Left ventricle myocardium superior (tissue), 1 donor: ENCODE results near the gene HIF1AN. TPM values are rescaled to one million over a fixed set of nuclear protein-coding genes. Genes with fewer than 3 reads are reported as not detected.
A peak's percentile ranks its signal among the peaks of the same experiment; 100 is the strongest.

Experiments
- ATAC-seq: fragments of 200-7000 bp; cut with Tn5 transposase; one replicate; pipeline ENCODE4 v1.9.1; 2020; ENCODE audit warnings: mild to moderate bottlenecking, moderate library complexity
- DNase-seq: peaks from one replicate; pipeline ENCODE4 v3.0.0-alpha.2; 2020
- intact Hi-C: fragments of 100-400 bp; cut with micrococcal nuclease; formaldehyde crosslinking; loops from one replicate; pipeline ENCODE4 v1.11.0; 2022
- total RNA-seq: library from RNA; stranded (reverse); fragmentation: NEBNext Ultra II Directional; extraction: Animal tissue kit (Norgen Biotek cat#: 25700); gene quantifications from one replicate; pipeline ENCODE4 v1.2.1, GENCODE V29; 2021
- donor health status: DM: no; HTN: yes; CAD: no; lungs with severe emphysema.

Gene HIF1AN
- total RNA-seq, 1 donor from 2014 or later = 54.6 TPM

- DNase-seq = peak; percentile 71
- peak; percentile 90 for ATAC-seq
- intact Hi-C loops = no loop called here
These were observed 16.3 kb upstream of the HIF1AN start, which contains the start of gene SEC31B for GRCh38 chr10:100519311-100520051. Gene SEC31B (minus strand): TSS chr10:100519861. CDS start chr10:100516952, 2,909 bp downstream.

- ATAC-seq = no peak
- no peak for DNase-seq
- intact Hi-C loops = no loop called here
These were observed 14.9 kb upstream of the HIF1AN start for GRCh38 chr10:100520811-100521210.

GRCh38 chr10:100522107-100522801 is 13.5 kb upstream of the HIF1AN start:
- ATAC-seq = no peak
- DNase-seq = no peak
- intact Hi-C loops = no loop called here

GRCh38 chr10:100522945-100523344 is 12.8 kb upstream of the HIF1AN start:
- DNase-seq = no peak
- ATAC-seq = no peak
- intact Hi-C loops = no loop called here

- no peak for ATAC-seq
- no peak for DNase-seq
- intact Hi-C loops = no loop called here
These were observed 11.5 kb upstream of the HIF1AN start for GRCh38 chr10:100524206-100524605.

- intact Hi-C loops = no loop called here
- ATAC-seq = no peak
These were observed 11.1 kb upstream of the HIF1AN start for GRCh38 chr10:100524638-100525037.

GRCh38 chr10:100528123-100528886 is 7.4 kb upstream of the HIF1AN start:
- ATAC-seq (no peak), DNase-seq (no peak)
- intact Hi-C loops = no loop called here

More at GRCh38 chr10:100524638-100525037, 11.1 kb upstream of the HIF1AN start:
- no peak for DNase-seq

- ATAC-seq (peak; percentile 15), DNase-seq (no peak)
- intact Hi-C loops = no loop called here
These were observed 6.7 kb upstream of the HIF1AN start for GRCh38 chr10:100528921-100529474.

- peak; percentile 96 for ATAC-seq
- intact Hi-C loops = no loop called here
- peak; percentile 93 for DNase-seq
These were observed 6.1 kb upstream of the HIF1AN start, which contains the start of gene NDUFB8 for GRCh38 chr10:100529475-100530298. Gene NDUFB8 (minus strand): TSS chr10:100529871. CDS start chr10:100529851, 20 bp downstream.

GRCh38 chr10:100531761-100532160 is 4.0 kb upstream of the HIF1AN start:
- no peak for ATAC-seq
- DNase-seq = no peak
- intact Hi-C loops = no loop called here

- DNase-seq (no peak), ATAC-seq (no peak)
- intact Hi-C loops = no loop called here
These were observed 1.0 kb upstream of the HIF1AN start for GRCh38 chr10:100534726-100535125.

GRCh38 chr10:100535338-100535714 is 417 bp upstream of the HIF1AN start:
- intact Hi-C loops = no loop called here
- ATAC-seq = no peak
- no peak for DNase-seq

GRCh38 chr10:100537475-100537874 is 1.7 kb downstream of the HIF1AN start:
- intact Hi-C loops = no loop called here
- ATAC-seq (no peak), DNase-seq (no peak)

- no peak for DNase-seq
- ATAC-seq = no peak
- intact Hi-C loops = no loop called here
These were observed 9.2 kb downstream of the HIF1AN start for GRCh38 chr10:100544950-100545349.

- ATAC-seq (no peak), DNase-seq (no peak)
- intact Hi-C loops = no loop called here
These were observed 15.5 kb downstream of the HIF1AN start for GRCh38 chr10:100551196-100551595.

- intact Hi-C loops = no loop called here
- ATAC-seq (peak; percentile 31), DNase-seq (no peak)
These were observed 16.0 kb downstream of the HIF1AN start for GRCh38 chr10:100551738-100552137.

GRCh38 chr10:100553929-100554328 is 18.2 kb downstream of the HIF1AN start:
- ATAC-seq (no peak), DNase-seq (no peak)
- intact Hi-C loops = no loop called here

- no peak for DNase-seq
- no peak for ATAC-seq
- intact Hi-C loops = no loop called here
These were observed 19.2 kb downstream of the HIF1AN start for GRCh38 chr10:100554902-100555301.

GRCh38 chr10:100560248-100560647 is 24.5 kb downstream of the HIF1AN start:
- ATAC-seq (no peak), DNase-seq (no peak)
- intact Hi-C loops = no loop called here
